Measurements from ENCODE around the gene CCIN.

DNA sequence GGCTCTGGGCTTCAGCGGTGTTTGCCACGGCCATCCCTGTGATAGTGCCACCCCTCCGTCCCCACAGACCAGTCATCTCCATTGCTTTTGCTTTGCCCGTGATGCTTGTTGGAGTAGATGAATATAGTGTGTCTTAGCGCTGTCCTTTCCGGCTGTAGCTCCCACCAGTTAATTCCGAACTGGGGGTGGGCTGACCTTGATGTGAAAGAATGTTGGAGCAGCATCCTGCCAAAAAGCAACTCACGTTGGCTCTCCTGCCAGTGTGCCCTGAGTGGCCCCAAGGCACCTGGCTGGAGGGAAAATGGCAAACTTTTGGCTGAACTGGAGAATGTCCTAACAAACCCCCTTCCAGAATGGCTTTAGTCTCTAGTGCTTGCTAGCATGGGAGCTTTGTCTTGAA lies 41.5 kb downstream of the CCIN start:
- TF ChIP-seq CTCF (conservative IDR thresholded peaks at IDR 0.05), result no peak
- TF ChIP-seq EZH2 (IDR thresholded peaks at IDR 0.05; ENCODE audit: low read depth), result no peak

Measured in PC-9 (cell line).